ENCODE measurements around the gene CIART.

GRCh38 chr1:150321826-150322166 is 39.4 kb downstream of the CIART start:
- TF ChIP-seq EZH2 (IDR thresholded peaks at IDR 0.05; ENCODE audit: low read length, unreplicated experiment): no peak
- TF ChIP-seq CTCF (conservative IDR thresholded peaks at IDR 0.05; ENCODE audit: low read depth, low read length): no peak
